Gastroesophageal sphincter (tissue), 3 donors: ENCODE results near the gene NSUN2.

Experiments
- EP300 ChIP-seq: sonication (generic); formaldehyde crosslinking; IDR thresholded peaks from one replicate; pipeline ENCODE4 v1.6.1; 2017; ENCODE audit warnings: antibody characterized with exemption, mild to moderate bottlenecking
- POLR2A ChIP-seq, 2 donors: fragments of 450-650 bp; IDR thresholded peaks; one replicate each; pipeline ENCODE4 v1.6.1; 2017; ENCODE audit warnings: antibody characterized with exemption in 2 of 2, mild to moderate bottlenecking in 2 of 2, moderate library complexity in 1 of 2
- POLR2AphosphoS5 ChIP-seq: sonication (generic); formaldehyde crosslinking; IDR thresholded peaks from one replicate; pipeline ENCODE4 v1.6.1; 2017; ENCODE audit warnings: antibody characterized with exemption
- TF ChIP-seq, protein P1 (sequence below), 4 experiments: fragments of 200-600 bp in 2 of 4; fragments of 450-650 bp in 2 of 4; sonication (generic) in 1 of 4; IDR thresholded peaks; one replicate each; pipeline ENCODE4 v1.5.1; 2017 to 2019; ENCODE audit warnings: antibody characterized with exemption in 4 of 4, mild to moderate bottlenecking in 2 of 4, moderate library complexity in 2 of 4

- TF ChIP-seq, protein P1, sequence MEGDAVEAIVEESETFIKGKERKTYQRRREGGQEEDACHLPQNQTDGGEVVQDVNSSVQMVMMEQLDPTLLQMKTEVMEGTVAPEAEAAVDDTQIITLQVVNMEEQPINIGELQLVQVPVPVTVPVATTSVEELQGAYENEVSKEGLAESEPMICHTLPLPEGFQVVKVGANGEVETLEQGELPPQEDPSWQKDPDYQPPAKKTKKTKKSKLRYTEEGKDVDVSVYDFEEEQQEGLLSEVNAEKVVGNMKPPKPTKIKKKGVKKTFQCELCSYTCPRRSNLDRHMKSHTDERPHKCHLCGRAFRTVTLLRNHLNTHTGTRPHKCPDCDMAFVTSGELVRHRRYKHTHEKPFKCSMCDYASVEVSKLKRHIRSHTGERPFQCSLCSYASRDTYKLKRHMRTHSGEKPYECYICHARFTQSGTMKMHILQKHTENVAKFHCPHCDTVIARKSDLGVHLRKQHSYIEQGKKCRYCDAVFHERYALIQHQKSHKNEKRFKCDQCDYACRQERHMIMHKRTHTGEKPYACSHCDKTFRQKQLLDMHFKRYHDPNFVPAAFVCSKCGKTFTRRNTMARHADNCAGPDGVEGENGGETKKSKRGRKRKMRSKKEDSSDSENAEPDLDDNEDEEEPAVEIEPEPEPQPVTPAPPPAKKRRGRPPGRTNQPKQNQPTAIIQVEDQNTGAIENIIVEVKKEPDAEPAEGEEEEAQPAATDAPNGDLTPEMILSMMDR (IDR thresholded peaks at IDR 0.05), result no peak
- no peak for TF ChIP-seq POLR2AphosphoS5
- TF ChIP-seq POLR2A (IDR thresholded peaks at IDR 0.05), result no peak
- TF ChIP-seq EP300, result no peak
Measured at GRCh38 chr5:6623941-6624340, 8.9 kb downstream of the NSUN2 start.
